ENCODE results near the gene ATP6V1F.

Gene ATP6V1F

GRCh38 chr7:128879461-128879938 is 16.8 kb downstream of the ATP6V1F start:
- WGBS (ENCODE audit: insufficient coverage, insufficient read length), result no CpG with 5 or more reads among the region's 19 CpGs
- peaks cover 6% of the 10 kb centered on the region; the same call in 1 of the 2 replicates for H3K4me1 ChIP-seq (ENCODE audit: control insufficient read depth, insufficient read depth, low read length)
- DNase-seq (ENCODE audit: low read depth, low spot score), result no peak
- no peak overlapping the region for H3K4me3 ChIP-seq (ENCODE audit: low read length)
- H3K27me3 ChIP-seq (ENCODE audit: control insufficient read depth, insufficient read depth, low read length), result no peaks in the 10 kb centered on the region
- H3K27ac ChIP-seq (ENCODE audit: low read length), result no peak overlapping the region
- no peaks in the 10 kb centered on the region for H3K36me3 ChIP-seq (ENCODE audit: control insufficient read depth, insufficient read depth, low read length)
- H3K9me3 ChIP-seq (ENCODE audit: control insufficient read depth, insufficient read depth, low read length), result no peaks in the 10 kb centered on the region

- H3K4me3 ChIP-seq (ENCODE audit: low read length), result no peak overlapping the region
- H3K4me1 ChIP-seq (ENCODE audit: control insufficient read depth, insufficient read depth, low read length), result peaks cover 6% of the 10 kb centered on the region; the same call in 1 of the 2 replicates
- DNase-seq (ENCODE audit: low read depth, low spot score), result no peak
- no peaks in the 10 kb centered on the region for H3K9me3 ChIP-seq (ENCODE audit: control insufficient read depth, insufficient read depth, low read length)
- H3K27me3 ChIP-seq (ENCODE audit: control insufficient read depth, insufficient read depth, low read length), result no peaks in the 10 kb centered on the region
- no peaks in the 10 kb centered on the region for H3K36me3 ChIP-seq (ENCODE audit: control insufficient read depth, insufficient read depth, low read length)
- H3K27ac ChIP-seq (ENCODE audit: low read length), result no peak overlapping the region
- no CpG with 5 or more reads among the region's 31 CpGs for WGBS (ENCODE audit: insufficient coverage, insufficient read length)
Observed at GRCh38 chr7:128879939-128880746, 17.5 kb downstream of the ATP6V1F start.

- Histone ChIP-seq H3K4me1 (ENCODE audit: control insufficient read depth, insufficient read depth, low read length) (peaks cover 6% of the 10 kb centered on the region; the same call in 1 of the 2 replicates), H3K27me3 (ENCODE audit: control insufficient read depth, insufficient read depth, low read length) (no peaks in the 10 kb centered on the region), H3K27ac (ENCODE audit: low read length) (no peak overlapping the region), H3K9me3 (ENCODE audit: control insufficient read depth, insufficient read depth, low read length) (no peaks in the 10 kb centered on the region), H3K36me3 (ENCODE audit: control insufficient read depth, insufficient read depth, low read length) (no peaks in the 10 kb centered on the region), H3K4me3 (ENCODE audit: low read length) (no peak overlapping the region)
- no peak for DNase-seq (ENCODE audit: low read depth, low spot score)
- no CpG with 5 or more reads among the region's 11 CpGs for WGBS (ENCODE audit: insufficient coverage, insufficient read length)
Observed at GRCh38 chr7:128880791-128881457, 18.3 kb downstream of the ATP6V1F start.

- Histone ChIP-seq H3K4me3 (ENCODE audit: low read length) (no peak overlapping the region), H3K27me3 (ENCODE audit: control insufficient read depth, insufficient read depth, low read length) (no peaks in the 10 kb centered on the region), H3K27ac (ENCODE audit: low read length) (no peak overlapping the region), H3K36me3 (ENCODE audit: control insufficient read depth, insufficient read depth, low read length) (no peaks in the 10 kb centered on the region), H3K4me1 (ENCODE audit: control insufficient read depth, insufficient read depth, low read length) (peaks cover 6% of the 10 kb centered on the region; the same call in 1 of the 2 replicates), H3K9me3 (ENCODE audit: control insufficient read depth, insufficient read depth, low read length) (no peaks in the 10 kb centered on the region)
- WGBS (ENCODE audit: insufficient coverage, insufficient read length), result no CpG with 5 or more reads among the region's 10 CpGs
- DNase-seq (ENCODE audit: low read depth, low spot score), result no peak
Observed at GRCh38 chr7:128881458-128882125, 18.9 kb downstream of the ATP6V1F start.

GRCh38 chr7:128882134-128882533 is 19.5 kb downstream of the ATP6V1F start:
- Histone ChIP-seq H3K27me3 (ENCODE audit: control insufficient read depth, insufficient read depth, low read length) (no peaks in the 10 kb centered on the region), H3K27ac (ENCODE audit: low read length) (no peak overlapping the region), H3K4me1 (ENCODE audit: control insufficient read depth, insufficient read depth, low read length) (peaks cover 6% of the 10 kb centered on the region; the same call in 1 of the 2 replicates), H3K36me3 (ENCODE audit: control insufficient read depth, insufficient read depth, low read length) (no peaks in the 10 kb centered on the region), H3K9me3 (ENCODE audit: control insufficient read depth, insufficient read depth, low read length) (no peaks in the 10 kb centered on the region), H3K4me3 (ENCODE audit: low read length) (no peak overlapping the region)
- no peak for DNase-seq (ENCODE audit: low read depth, low spot score)
- WGBS (ENCODE audit: insufficient coverage, insufficient read length), result no CpG with 5 or more reads among the region's 8 CpGs

- H3K36me3 ChIP-seq (ENCODE audit: control insufficient read depth, insufficient read depth, low read length), result no peaks in the 10 kb centered on the region
- H3K27ac ChIP-seq (ENCODE audit: low read length), result no peak overlapping the region
- H3K4me3 ChIP-seq (ENCODE audit: low read length), result no peak overlapping the region
- DNase-seq (ENCODE audit: low read depth, low spot score), result no peak
- WGBS (ENCODE audit: insufficient coverage, insufficient read length), result 100% methylated on average over 2 of the region's 19 CpGs
- no peaks in the 10 kb centered on the region for H3K9me3 ChIP-seq (ENCODE audit: control insufficient read depth, insufficient read depth, low read length)
- H3K27me3 ChIP-seq (ENCODE audit: control insufficient read depth, insufficient read depth, low read length), result no peaks in the 10 kb centered on the region
- H3K4me1 ChIP-seq (ENCODE audit: control insufficient read depth, insufficient read depth, low read length), result peaks cover 11% of the 10 kb centered on the region
Observed at GRCh38 chr7:128883622-128884448, 21.2 kb downstream of the ATP6V1F start.

GRCh38 chr7:128884561-128885369 is 22.1 kb downstream of the ATP6V1F start:
- H3K27me3 ChIP-seq (ENCODE audit: control insufficient read depth, insufficient read depth, low read length), result no peaks in the 10 kb centered on the region
- no CpG with 5 or more reads among the region's 26 CpGs for WGBS (ENCODE audit: insufficient coverage, insufficient read length)
- no peak overlapping the region for H3K27ac ChIP-seq (ENCODE audit: low read length)
- no peak overlapping the region for H3K4me3 ChIP-seq (ENCODE audit: low read length)
- no peak for DNase-seq (ENCODE audit: low read depth, low spot score)
- peaks cover 11% of the 10 kb centered on the region for H3K4me1 ChIP-seq (ENCODE audit: control insufficient read depth, insufficient read depth, low read length)
- H3K36me3 ChIP-seq (ENCODE audit: control insufficient read depth, insufficient read depth, low read length), result no peaks in the 10 kb centered on the region
- H3K9me3 ChIP-seq (ENCODE audit: control insufficient read depth, insufficient read depth, low read length), result no peaks in the 10 kb centered on the region

GRCh38 chr7:128885370-128886187 is 22.9 kb downstream of the ATP6V1F start:
- WGBS (ENCODE audit: insufficient coverage, insufficient read length), result no CpG with 5 or more reads among the region's 10 CpGs
- Histone ChIP-seq H3K27ac (ENCODE audit: low read length) (no peak overlapping the region), H3K4me1 (ENCODE audit: control insufficient read depth, insufficient read depth, low read length) (peaks cover 8% of the 10 kb centered on the region), H3K9me3 (ENCODE audit: control insufficient read depth, insufficient read depth, low read length) (no peaks in the 10 kb centered on the region), H3K4me3 (ENCODE audit: low read length) (no peak overlapping the region), H3K36me3 (ENCODE audit: control insufficient read depth, insufficient read depth, low read length) (no peaks in the 10 kb centered on the region), H3K27me3 (ENCODE audit: control insufficient read depth, insufficient read depth, low read length) (no peaks in the 10 kb centered on the region)
- DNase-seq (ENCODE audit: low read depth, low spot score), result no peak
